Stimulated activated CD8-positive, alpha-beta memory T cell treated with anti-CD3 and anti-CD28 coated beads, Interleukin-4, amount 100 ng/mL, for 24 hours (primary cell): ENCODE data around the gene INKA1.

ENCODE experiments used
- DNase-seq: peaks from one replicate; pipeline ENCODE4 v3.0.0-alpha.2; 2020; ENCODE audit warnings: low read depth

The INKA1 gene

DNA sequence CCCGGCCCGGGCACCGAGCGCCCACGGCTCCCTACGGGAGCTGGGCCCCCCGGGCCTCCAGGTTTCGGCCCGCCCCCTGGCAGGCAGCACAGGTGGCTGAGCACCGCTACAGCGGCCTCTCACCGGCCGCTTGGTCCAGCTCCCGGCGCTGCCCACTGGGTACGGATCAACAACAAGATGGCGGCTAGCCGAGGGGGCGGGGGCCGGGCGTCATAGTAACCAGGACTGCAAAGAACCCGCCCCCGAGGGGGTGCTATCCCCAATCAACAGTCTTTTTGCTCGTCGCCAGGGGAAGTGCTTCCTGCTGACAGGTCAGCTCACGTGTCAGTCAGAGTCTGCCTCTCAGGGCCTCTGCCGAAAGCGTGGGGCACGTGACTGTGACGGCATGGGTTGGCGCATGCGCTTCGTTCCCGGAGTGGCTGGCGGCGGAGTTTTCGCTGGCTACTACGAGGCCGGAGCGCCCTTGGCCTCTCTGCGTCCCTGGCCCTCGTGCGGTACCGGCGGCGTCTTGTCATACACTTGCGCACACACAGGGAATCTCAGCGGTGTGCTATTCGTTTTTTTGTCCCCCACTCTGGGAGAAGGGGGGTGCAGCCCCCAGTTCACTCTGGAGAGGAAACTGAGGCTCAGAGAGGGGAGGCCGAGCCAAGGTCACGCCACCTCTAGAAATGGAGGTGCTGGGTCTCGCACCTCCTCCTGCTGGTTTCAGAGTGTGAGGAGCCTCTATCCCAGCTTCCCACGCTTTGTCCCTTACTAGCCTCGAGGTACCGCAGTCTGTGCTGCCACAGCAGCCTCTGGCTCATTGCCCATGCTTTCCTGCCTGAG, 16.5 kb upstream of the INKA1 start, which contains the start of gene IP6K1:
Gene IP6K1 (minus strand): TSS at position 186 of the 825 bp plus-strand sequence. CDS start 38,502 bp downstream, outside the sequence.
- DNase-seq = peak; percentile 100

GRCh38 chr3:49787182-49787464, 15.9 kb upstream of the INKA1 start:
- DNase-seq = no peak

GRCh38 chr3:49787536-49787935, 15.5 kb upstream of the INKA1 start:
- DNase-seq = no peak

- DNase-seq = no peak
These were observed 15.0 kb upstream of the INKA1 start for GRCh38 chr3:49788056-49788455.

DNA sequence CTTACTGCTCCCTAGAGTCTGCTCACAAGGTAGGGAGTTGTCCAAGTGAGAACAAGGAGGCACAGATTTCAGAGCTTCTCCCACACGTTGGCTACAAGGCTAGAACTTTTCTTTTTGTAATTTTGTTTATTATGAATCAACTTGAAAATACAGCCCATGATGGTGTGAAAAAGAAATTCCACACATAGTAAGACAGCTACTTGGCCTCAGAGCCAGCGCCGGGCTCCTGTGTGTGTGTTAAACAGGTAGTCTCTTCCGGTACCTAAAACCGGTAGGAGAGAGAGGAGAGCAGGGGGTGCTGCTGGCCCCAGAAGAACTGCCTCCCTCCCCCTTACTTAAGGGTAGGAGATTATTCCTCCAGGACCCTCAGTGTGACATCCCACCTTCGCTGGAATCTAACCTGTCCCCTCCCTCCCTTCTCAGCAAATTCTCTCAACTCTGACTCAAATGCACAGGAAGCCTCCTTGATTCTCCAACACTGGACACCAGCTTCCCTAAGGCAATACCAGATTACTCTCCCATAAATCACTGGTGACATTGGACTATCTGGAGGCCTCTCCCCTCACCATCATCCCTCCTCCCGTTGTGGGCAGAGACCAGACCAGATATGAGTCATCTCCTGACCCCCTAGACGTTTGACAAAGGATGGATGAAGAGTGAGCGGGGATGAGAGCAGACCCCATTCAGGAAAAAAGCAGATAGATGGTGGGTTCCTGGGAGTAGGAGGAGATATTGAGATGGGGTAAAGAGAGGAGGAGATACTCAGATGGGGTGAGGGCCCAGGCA, 12.2 kb upstream of the INKA1 start:
- no peak for DNase-seq

DNA sequence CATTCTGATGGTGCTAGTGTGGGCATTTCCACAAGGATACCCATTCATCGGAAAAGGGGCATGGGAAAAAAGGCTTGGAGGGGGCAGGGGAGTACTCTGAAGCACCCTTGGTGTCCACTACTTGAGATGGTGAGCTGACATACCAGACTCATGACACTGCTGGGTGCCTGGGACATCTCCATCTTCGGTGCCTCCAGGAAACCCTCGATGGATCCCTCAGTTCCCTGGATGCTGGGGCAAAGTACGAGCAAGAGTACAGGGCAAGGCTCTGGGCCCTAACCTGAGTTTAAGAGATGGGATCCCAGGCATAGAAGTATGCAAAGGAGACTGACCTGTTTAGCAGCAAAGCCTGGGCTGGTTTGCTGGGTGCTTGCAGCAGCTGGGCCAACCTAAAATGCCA, 11.5 kb upstream of the INKA1 start:
- no peak for DNase-seq

GRCh38 chr3:49792371-49793150, 10.5 kb upstream of the INKA1 start:
- no peak for DNase-seq

GRCh38 chr3:49793486-49794085, 9.5 kb upstream of the INKA1 start:
- DNase-seq = no peak

DNA sequence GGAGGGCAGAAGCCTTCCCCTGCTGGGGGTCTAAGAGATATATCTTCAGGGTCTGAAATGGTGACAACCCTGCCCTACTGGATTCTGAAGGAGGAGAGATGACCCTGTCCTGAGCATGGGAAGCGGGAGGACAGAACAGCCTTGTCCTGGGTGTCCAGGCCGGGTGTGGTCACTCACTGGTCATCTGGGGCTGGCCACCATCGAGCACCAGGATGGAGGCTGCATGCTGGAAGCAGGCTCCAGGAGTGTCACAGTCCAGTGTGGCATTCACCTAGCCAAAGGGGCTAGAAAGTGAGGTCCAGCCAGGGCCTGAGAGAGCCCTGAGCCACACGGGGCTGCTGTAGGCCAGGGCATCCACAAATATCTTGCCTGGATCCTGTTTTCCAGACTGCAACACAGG, 8.6 kb upstream of the INKA1 start:
- DNase-seq = no peak

GRCh38 chr3:49794926-49795905, 7.8 kb upstream of the INKA1 start:
- DNase-seq = no peak

DNA sequence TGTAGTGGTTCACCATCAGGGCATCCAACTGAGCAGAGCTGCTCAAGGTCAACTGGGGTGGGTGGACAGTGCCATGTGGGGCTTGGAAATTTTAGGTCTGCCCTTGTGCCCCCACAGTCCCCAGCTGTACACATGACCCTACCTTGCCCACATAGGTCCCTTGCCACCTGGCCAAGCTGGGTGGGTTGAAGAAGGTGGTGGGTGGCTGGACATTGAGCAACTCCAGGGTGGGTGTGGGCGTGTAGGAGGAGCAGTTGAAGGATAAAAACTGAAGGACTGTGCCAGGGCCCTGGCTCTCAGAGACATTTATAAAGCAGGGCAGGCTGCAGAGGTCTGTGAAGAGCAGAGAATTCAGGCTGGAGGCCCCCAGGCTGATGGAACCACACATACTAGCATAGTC, 4.0 kb upstream of the INKA1 start:
- DNase-seq = no peak

- no peak for DNase-seq
These were observed 3.3 kb upstream of the INKA1 start, which contains the start of gene CDHR4 for GRCh38 chr3:49799761-49800160. Gene CDHR4, minus strand, starts transcription at chr3:49799873. Its CDS starts 61 bp downstream, at chr3:49799812.

DNA sequence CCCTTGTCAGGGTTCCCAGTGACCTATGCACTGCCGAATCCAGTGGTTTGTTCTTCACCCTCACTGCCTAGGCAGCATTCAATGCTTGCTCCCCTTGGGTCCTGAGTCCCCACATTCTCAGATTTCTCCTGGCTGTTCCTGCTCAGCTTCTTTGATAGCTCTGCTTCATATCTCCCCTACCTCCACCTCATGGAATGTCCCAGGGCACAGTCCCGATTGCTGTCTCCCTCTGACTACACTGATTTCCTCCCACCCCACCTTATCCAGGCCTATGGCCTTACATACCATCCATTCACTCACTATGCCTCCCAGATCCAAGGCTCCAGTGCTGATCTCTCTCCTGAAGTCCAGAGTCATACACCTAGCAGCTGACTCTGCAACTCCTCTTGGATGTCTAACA, 1.9 kb upstream of the INKA1 start:
- DNase-seq = no peak

DNA sequence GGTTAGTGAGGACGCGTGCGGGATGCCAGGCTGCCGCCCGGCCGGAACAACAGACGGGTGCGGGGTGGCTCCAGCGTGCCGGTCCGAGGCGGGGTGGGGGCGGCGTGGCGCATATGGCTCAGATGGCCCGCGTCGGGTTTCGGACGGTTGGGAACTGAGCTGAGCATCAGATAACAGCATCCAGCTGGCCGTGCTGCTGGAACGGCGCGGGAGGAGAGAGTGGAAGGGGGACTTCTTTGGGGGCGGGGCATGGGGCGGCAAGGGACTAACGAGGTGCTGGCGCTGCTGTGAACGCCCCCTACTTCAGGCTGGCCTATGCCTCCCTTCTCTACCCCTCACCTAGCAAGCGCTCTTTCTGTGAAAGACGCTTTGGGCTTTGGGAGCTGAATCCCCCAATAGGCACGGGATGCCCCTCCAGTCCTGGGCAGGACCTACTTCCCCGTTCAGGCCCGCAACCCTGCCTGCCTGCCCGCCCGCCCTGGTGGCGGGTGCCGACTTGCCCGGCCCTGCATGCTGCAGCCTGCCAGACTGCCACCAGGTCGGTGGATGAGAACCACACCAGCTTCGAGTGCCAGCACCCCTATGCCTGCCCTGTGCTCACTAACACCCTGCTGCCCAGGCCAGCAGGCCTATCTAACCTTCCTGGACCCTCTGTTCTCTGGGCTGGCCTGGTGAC, 542 bp downstream of the INKA1 start:
- no peak for DNase-seq

DNA sequence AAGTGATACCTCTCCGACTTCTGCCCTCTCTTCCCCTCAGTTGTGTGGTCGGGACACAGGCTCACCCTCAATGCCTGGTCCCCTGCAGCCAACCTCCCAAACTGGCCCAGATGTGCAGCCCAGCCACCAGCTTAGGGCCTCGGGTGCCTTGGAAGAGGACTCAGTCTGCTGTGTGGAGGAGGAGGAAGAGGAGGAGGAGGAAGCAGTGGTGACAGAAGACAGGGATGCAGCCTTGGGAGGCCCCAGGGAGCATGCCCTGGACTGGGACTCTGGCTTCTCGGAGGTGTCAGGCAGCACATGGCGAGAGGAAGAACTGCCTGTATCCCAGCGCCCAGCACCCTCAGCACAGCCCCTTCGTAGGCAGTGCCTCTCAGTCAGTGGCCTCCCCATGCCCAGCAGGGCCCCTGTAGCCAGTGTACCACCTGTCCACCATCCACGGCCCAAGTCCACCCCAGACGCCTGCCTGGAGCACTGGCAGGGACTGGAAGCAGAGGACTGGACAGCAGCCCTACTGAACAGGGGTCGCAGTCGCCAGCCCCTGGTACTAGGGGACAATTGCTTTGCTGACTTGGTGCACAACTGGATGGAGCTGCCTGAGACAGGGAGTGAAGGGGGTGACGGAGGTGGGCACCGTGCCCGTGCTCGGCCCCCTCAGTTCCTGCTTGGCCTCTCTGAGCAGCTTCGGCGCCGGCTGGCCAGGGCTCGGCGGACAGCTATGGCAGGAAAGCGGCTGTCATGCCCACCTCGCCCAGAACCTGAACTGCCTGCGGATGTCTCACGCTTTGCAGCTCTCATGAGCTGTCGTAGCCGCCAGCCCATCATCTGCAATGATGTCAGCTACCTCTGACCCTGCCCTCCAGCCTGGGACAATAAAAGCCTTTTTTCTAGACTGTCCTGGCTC, 1.3 kb downstream of the INKA1 start:
- no peak for DNase-seq

DNA sequence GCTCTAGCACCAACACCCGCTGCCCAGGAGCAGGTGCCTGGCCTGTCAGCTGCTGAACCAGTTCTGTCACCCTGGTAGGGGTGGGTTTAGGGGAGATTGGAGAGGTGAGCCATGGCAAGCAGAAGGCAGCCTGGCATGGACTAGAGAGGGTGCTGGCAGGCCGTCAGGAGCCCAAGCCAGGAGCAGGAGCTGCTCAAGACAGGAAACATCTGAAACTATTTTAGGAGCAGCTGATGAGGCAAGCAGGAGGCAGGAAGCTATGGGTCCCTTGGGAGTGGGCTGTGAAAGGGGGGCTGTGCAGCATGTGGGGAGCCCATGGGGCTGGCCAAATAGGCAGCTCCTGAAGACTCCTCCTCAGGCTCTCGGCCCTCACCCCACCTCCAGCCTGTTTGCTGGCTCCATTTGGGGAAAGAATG, 2.3 kb downstream of the INKA1 start:
- DNase-seq = no peak

GRCh38 chr3:49805897-49806701, 3.0 kb downstream of the INKA1 start:
- DNase-seq = no peak

GRCh38 chr3:49806850-49807249, 3.8 kb downstream of the INKA1 start:
- no peak for DNase-seq
